ENCODE results near the gene CACNB2. TPM values are rescaled to one million over a fixed set of nuclear protein-coding genes. Genes with fewer than 3 reads are reported as not detected.
A peak's percentile ranks its signal among the peaks of the same experiment; 100 is the strongest.

The CACNB2 gene
- total RNA-seq, 1 experiment from 2014 or later, result not detected

GRCh38 chr10:18325410-18325809 is 185.2 kb downstream of the CACNB2 start:
- Histone ChIP-seq H3K36me3 (no peaks in the 10 kb centered on the region), H3K9me3 (no peaks in the 10 kb centered on the region), H3K4me3 (no peak overlapping the region), H3K27me3 (no peaks in the 10 kb centered on the region)
- DNase-seq, result no peak

- Histone ChIP-seq H3K27me3 (no peaks in the 10 kb centered on the region), H3K36me3 (no peaks in the 10 kb centered on the region), H3K9me3 (no peaks in the 10 kb centered on the region), H3K4me3 (no peak overlapping the region)
- DNase-seq, result no peak
These were observed 185.8 kb downstream of the CACNB2 start for GRCh38 chr10:18325889-18326531.

DNA sequence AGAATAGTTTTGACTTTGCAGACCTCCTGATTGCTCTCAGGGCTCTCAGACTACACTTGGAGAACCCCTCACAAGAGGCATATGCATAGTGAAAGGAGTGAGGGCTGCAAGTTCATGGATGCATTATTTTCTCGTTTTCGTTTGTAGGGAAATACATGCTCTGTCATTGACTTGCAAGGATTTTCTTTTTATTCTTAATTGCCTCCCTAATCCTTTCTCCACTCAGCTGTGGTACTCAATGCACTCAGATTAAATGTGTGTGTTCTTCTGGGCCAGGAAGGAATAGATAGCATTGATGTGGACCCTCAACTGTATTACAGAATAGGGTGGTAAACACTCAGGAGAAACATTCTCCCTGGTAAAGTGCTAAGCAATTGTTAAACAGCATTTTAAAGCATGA is 188.7 kb downstream of the CACNB2 start:
- Histone ChIP-seq H3K27me3 (no peaks in the 10 kb centered on the region), H3K9me3 (no peaks in the 10 kb centered on the region), H3K36me3 (no peaks in the 10 kb centered on the region), H3K4me3 (no peak overlapping the region)
- DNase-seq, result no peak

- no peak overlapping the region for H3K4me3 ChIP-seq
- H3K36me3 ChIP-seq, result no peaks in the 10 kb centered on the region
- H3K9me3 ChIP-seq, result no peaks in the 10 kb centered on the region
- peak; percentile 13 for DNase-seq
- H3K27me3 ChIP-seq, result no peaks in the 10 kb centered on the region
These were observed 191.8 kb downstream of the CACNB2 start for GRCh38 chr10:18332048-18332447.

DNA sequence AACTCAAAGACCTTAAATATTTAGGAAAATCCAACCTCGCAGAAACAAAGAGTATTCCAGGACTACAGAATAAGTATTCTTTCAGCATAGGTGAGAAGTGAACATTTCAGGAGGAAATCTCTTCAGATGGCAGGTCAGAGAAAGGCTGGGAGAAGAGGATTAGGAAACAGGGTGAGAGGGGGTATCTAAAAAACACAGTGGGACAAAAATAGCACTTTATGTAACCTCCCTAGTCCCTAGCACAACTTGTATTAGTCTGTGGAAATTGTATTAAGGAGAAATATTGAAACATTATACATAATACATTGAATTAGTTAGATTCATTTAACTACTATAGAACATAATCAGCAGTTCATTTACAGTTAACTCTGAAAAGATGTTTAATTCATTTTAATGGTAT is 192.3 kb downstream of the CACNB2 start:
- no peaks in the 10 kb centered on the region for H3K9me3 ChIP-seq
- no peak overlapping the region for H3K4me3 ChIP-seq
- no peaks in the 10 kb centered on the region for H3K36me3 ChIP-seq
- no peak for DNase-seq
- no peaks in the 10 kb centered on the region for H3K27me3 ChIP-seq

- DNase-seq, result no peak
- Histone ChIP-seq H3K9me3 (no peaks in the 10 kb centered on the region), H3K27me3 (no peaks in the 10 kb centered on the region), H3K36me3 (no peaks in the 10 kb centered on the region), H3K4me3 (no peak overlapping the region)
These were observed 193.4 kb downstream of the CACNB2 start for GRCh38 chr10:18333621-18334020.

DNA sequence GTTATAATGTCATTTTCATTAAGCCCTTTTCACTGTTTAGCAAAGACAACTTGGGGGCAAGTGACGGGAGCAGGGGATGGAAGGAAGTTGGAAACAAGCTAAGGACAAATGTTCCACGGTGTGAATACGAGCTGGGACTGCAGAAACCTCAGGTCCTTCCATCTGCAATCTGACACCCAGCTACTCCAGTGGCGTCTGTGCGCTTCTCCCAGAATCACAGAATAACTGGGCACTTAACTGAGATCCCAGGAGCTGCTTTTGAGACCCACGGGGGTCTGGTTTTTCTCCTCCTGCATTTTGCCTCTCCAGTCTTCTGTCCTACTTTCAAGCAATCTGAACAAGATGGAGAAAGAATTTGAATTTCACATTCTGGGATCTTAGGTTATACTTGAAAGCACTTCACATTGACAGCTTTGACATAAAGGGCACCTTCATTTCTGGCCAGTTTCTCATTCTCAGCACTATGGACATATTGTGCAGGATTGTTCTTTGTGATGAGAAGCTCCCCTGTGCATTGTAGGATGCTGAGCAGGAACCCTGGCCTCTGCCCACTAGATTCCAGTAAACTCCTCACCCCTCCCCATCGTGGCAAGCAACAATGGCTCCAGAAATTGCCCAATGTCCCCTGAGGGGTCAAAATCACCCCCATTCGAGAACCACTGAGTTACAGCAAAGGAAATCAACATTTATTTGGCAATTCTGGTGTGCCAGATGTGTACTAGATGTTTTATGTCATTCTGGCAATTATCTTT is 194.1 kb downstream of the CACNB2 start:
- H3K4me3 ChIP-seq, result no peak overlapping the region
- DNase-seq, result no peak
- H3K27me3 ChIP-seq, result no peaks in the 10 kb centered on the region

GRCh38 chr10:18340496-18341051 is 200.3 kb downstream of the CACNB2 start:
- peak overlapping the region; percentile 34 for H3K4me3 ChIP-seq
- no peaks in the 10 kb centered on the region for H3K27me3 ChIP-seq
- peak; percentile 9 for DNase-seq
- H3K36me3 ChIP-seq, result no peaks in the 10 kb centered on the region
- H3K9me3 ChIP-seq, result no peaks in the 10 kb centered on the region

More for the DNA sequence above, 194.1 kb downstream of the CACNB2 start:
- Histone ChIP-seq H3K9me3 (no peaks in the 10 kb centered on the region), H3K36me3 (no peaks in the 10 kb centered on the region)

- peak overlapping the region; percentile 34 for H3K4me3 ChIP-seq
- H3K9me3 ChIP-seq, result no peaks in the 10 kb centered on the region
- no peaks in the 10 kb centered on the region for H3K27me3 ChIP-seq
- no peak for DNase-seq
- H3K36me3 ChIP-seq, result no peaks in the 10 kb centered on the region
These were observed 200.8 kb downstream of the CACNB2 start for GRCh38 chr10:18341055-18341454.

DNA sequence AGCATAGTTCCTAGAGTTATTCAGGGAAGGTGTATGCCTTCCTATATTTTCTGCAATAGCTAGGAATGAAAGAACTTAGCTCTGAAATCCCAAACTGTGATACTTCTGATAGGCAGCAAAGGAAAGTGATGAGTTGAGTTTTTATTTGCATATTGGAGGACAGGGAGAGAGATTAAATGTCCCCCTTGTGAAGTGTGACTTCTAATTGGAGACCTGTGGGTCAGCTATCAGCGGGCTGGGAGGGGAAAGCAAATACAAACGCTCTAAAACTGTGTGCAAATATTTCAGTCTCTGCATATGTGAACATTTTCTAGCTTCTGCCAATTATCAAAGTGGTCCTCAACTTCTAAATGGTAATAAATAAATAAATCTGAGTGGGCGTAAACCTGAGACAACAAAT is 203.3 kb downstream of the CACNB2 start:
- H3K27me3 ChIP-seq, result no peaks in the 10 kb centered on the region
- no peak overlapping the region for H3K4me3 ChIP-seq
- no peaks in the 10 kb centered on the region for H3K36me3 ChIP-seq
- DNase-seq, result no peak
- no peaks in the 10 kb centered on the region for H3K9me3 ChIP-seq

GRCh38 chr10:18345308-18345707 is 205.1 kb downstream of the CACNB2 start:
- no peak overlapping the region for H3K4me3 ChIP-seq
- H3K9me3 ChIP-seq, result no peaks in the 10 kb centered on the region
- H3K36me3 ChIP-seq, result no peaks in the 10 kb centered on the region
- no peaks in the 10 kb centered on the region for H3K27me3 ChIP-seq
- DNase-seq, result no peak

DNA sequence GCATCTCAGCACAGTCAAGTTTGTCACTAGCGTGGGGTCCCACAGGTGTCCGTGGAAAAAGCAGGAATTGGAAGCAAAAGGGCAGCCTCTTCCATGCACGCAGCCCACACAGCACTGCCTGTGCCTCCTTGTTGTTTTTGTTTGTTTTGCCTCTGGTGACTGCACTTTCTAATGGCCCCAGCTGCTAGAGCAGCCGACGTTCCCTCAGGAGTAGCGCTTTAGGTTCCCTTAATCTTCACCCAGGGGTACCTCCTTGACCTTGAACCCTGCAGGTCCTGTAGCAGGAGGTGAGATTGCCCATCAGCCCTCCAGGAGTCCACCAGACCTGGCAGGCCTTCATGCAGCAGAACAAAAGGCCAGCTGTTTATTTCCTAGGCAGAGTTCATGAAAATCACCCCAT is 210.1 kb downstream of the CACNB2 start:
- Histone ChIP-seq H3K9me3 (no peaks in the 10 kb centered on the region), H3K4me3 (no peak overlapping the region), H3K36me3 (no peaks in the 10 kb centered on the region), H3K27me3 (no peaks in the 10 kb centered on the region)
- DNase-seq, result no peak

- no peaks in the 10 kb centered on the region for H3K36me3 ChIP-seq
- H3K27me3 ChIP-seq, result no peaks in the 10 kb centered on the region
- H3K9me3 ChIP-seq, result no peaks in the 10 kb centered on the region
- DNase-seq, result no peak
- H3K4me3 ChIP-seq, result no peak overlapping the region
These were observed 211.2 kb downstream of the CACNB2 start for GRCh38 chr10:18351421-18351820.

- H3K36me3 ChIP-seq, result no peaks in the 10 kb centered on the region
- H3K9me3 ChIP-seq, result no peaks in the 10 kb centered on the region
- DNase-seq, result no peak
- H3K4me3 ChIP-seq, result no peak overlapping the region
- no peaks in the 10 kb centered on the region for H3K27me3 ChIP-seq
These were observed 212.0 kb downstream of the CACNB2 start for GRCh38 chr10:18352175-18352574.

- no peaks in the 10 kb centered on the region for H3K9me3 ChIP-seq
- H3K4me3 ChIP-seq, result no peak overlapping the region
- no peak for DNase-seq
- no peaks in the 10 kb centered on the region for H3K27me3 ChIP-seq
- H3K36me3 ChIP-seq, result no peaks in the 10 kb centered on the region
These were observed 219.6 kb downstream of the CACNB2 start for GRCh38 chr10:18359812-18360211.

DNA sequence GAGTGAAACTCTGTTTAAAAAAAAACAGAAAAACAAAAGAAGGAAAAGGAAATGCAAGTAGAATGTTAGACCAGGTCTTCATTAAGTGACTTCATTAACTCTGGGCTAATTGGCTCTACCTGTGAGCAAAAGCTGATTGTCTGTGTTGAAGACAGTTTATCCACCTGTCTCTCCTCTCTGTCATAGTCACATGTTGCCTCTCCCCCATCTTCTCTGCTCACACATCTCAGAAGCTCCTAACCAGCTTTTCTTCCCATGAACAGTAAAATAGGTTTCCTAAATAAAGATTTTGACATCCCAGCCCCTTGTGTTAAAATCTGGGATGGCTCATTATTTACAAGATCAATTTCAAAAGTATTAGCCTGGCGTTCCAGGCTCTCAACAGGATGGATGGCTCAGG is 222.7 kb downstream of the CACNB2 start:
- H3K36me3 ChIP-seq, result no peaks in the 10 kb centered on the region

DNA sequence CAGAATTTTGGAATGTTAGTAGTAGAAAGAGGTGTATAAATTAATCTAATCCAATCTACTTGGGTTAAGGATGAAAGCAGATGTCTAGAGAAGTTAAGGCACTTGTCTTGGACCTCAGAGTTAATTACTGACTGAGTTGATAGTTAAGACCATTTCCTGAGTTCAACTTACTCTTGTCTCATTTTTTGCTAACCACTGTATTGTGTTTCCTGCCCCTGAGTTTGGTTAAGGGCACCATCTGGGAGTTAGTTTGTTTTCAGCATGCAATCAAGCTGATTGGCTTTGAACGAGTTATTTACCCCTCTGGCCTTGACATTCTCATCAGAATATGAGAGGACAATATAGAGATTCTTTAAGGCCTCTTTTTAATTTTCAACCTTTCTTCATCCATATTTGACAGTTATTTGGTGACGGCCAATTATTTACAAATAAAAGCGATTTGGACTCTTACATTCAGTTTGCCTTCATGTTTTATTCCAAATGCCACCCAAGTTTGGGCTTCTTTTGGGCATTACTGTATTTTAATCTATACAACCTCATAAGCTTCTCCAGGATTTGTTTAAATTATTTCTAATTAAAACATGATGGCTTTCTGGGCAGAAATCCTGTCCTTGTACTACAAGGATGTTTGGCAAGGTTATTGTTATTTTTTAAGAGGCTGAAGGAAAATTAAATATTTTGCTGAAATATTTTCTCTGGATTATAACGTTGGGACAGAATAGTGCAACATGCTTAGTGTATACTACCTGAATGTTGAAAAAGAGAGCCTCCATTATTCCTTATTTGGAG is 225.0 kb downstream of the CACNB2 start:
- no peaks in the 10 kb centered on the region for H3K9me3 ChIP-seq
- H3K27me3 ChIP-seq, result no peaks in the 10 kb centered on the region
- DNase-seq, result no peak
- H3K4me3 ChIP-seq, result no peak overlapping the region
- H3K36me3 ChIP-seq, result no peaks in the 10 kb centered on the region

More for the DNA sequence above, 222.7 kb downstream of the CACNB2 start:
- Histone ChIP-seq H3K9me3 (no peaks in the 10 kb centered on the region), H3K27me3 (no peaks in the 10 kb centered on the region), H3K4me3 (no peak overlapping the region)
- DNase-seq, result no peak

All from MG63 (cell line).